PFSK-1 (cell line): ENCODE results near the gene ZNF700.

Source experiments
- FOXP2 ChIP-seq: optimal IDR thresholded peaks from 2 replicates; pipeline ENCODE3; 2011; ENCODE audit warnings: borderline replicate concordance, control low read depth, inconsistent platforms; ENCODE audit not compliant: insufficient read depth; ENCODE audit errors: extremely low read length, extremely low read depth
- POLR2AphosphoS5 ChIP-seq: IDR thresholded peaks from 2 replicates; pipeline ENCODE4 v1.6.1; 2012; ENCODE audit warnings: low read depth, mild to moderate bottlenecking, control low read depth, low read length, moderate library complexity
- SIN3A ChIP-seq: IDR thresholded peaks from 2 replicates; pipeline ENCODE4 v1.6.1; 2012; ENCODE audit warnings: mild to moderate bottlenecking, low read length, moderate library complexity, borderline replicate concordance; ENCODE audit not compliant: insufficient read depth
- TAF1 ChIP-seq: IDR thresholded peaks from 2 replicates; pipeline ENCODE4 v1.6.1; 2012; ENCODE audit warnings: low read length, control low read depth, borderline replicate concordance; ENCODE audit not compliant: insufficient read depth
- TF ChIP-seq, protein P1 (sequence below), 2 experiments: IDR thresholded peaks; 2 replicates each; pipeline versions ENCODE4 v1.6.1 to v1.8.0; 2011 to 2012; ENCODE audit warnings: low read depth in 2 of 2, low read length in 2 of 2, control low read depth in 1 of 2, inconsistent platforms in 1 of 2, mild to moderate bottlenecking in 1 of 2, moderate library complexity in 1 of 2; ENCODE audit not compliant: insufficient read depth in 1 of 2

Gene ZNF700

DNA sequence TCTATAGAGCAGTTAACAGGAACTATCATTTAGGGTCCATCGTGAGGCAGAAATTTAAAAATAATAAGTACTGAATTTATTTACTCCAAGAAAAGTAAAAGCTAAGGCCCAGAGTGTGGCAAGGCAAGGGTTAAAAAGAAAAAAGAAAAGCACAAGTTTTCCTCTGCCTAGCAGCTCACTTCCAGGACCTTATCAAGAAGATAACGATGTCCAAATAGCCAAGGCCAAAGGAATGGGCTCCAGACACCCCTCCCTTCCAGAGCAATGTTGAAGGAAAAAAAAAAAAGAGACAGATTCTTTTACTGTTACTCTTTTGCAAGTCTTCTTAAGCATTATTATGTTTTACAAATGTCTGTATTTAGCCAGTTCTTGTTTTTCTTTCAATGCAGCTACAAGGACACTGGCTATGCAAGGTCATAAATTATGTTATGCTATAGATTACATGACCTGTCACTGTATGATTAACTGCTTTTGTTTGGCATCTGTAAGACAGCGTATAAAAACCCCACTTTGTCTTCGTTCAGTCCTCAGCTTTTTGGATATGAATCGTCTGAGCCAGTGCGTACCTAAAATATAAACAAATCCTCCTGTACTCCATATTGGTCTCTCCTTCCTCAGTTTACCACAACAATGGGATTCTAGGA lies 2.9 kb upstream of the ZNF700 start:
- TF ChIP-seq FOXP2 (no peak), TAF1 (no peak), POLR2AphosphoS5 (no peak), SIN3A (no peak)
- TF ChIP-seq, protein P1, sequence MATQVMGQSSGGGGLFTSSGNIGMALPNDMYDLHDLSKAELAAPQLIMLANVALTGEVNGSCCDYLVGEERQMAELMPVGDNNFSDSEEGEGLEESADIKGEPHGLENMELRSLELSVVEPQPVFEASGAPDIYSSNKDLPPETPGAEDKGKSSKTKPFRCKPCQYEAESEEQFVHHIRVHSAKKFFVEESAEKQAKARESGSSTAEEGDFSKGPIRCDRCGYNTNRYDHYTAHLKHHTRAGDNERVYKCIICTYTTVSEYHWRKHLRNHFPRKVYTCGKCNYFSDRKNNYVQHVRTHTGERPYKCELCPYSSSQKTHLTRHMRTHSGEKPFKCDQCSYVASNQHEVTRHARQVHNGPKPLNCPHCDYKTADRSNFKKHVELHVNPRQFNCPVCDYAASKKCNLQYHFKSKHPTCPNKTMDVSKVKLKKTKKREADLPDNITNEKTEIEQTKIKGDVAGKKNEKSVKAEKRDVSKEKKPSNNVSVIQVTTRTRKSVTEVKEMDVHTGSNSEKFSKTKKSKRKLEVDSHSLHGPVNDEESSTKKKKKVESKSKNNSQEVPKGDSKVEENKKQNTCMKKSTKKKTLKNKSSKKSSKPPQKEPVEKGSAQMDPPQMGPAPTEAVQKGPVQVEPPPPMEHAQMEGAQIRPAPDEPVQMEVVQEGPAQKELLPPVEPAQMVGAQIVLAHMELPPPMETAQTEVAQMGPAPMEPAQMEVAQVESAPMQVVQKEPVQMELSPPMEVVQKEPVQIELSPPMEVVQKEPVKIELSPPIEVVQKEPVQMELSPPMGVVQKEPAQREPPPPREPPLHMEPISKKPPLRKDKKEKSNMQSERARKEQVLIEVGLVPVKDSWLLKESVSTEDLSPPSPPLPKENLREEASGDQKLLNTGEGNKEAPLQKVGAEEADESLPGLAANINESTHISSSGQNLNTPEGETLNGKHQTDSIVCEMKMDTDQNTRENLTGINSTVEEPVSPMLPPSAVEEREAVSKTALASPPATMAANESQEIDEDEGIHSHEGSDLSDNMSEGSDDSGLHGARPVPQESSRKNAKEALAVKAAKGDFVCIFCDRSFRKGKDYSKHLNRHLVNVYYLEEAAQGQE (IDR thresholded peaks at IDR 0.05; ENCODE audit: insufficient read depth in 1 of 2, low read depth in 2 of 2, low read length in 2 of 2): no peak

DNA sequence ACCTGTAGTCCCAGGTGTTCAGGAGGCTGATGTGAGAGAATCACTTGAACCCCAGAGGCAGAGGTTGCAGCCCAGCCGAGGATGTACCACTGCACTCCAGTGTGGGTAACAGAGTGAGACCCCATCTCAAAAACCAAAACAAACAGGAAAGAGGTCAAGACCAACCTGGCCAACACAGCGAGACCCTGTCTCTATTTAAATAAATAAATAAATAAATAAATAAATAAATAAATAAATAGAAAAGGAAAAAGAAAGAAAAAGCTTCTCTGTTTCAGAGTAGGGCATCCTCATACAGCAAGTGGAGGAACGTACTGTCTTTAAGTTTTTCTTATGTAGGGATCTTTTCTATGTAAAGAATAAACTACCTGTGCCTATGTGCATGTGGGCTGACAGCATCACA lies 2.3 kb downstream of the ZNF700 start:
- no peak for TF ChIP-seq POLR2AphosphoS5
- TF ChIP-seq, protein P1 (IDR thresholded peaks at IDR 0.05; ENCODE audit: insufficient read depth in 1 of 2, low read depth in 2 of 2, low read length in 2 of 2): no peak
- no peak for TF ChIP-seq FOXP2
- TF ChIP-seq SIN3A: no peak
- no peak for TF ChIP-seq TAF1

DNA sequence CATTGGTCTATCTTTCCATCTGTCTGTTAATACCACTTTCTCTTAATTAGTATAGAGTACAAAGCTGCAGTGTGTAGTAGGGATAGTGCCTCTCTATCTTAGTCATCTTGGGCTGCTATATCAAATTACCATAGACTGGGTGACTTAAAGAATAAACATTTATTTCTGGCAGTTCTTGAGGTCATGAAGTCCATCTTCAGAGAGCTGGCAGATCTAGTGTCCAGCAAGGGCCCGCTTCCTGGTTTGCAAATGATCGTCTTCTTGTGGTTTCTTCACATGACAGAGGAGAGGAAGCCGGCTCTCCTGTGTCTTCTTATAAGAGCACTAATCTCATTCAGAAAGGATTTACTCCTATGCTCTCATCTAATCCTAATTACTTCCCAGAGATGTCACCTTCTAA lies 6.1 kb downstream of the ZNF700 start:
- TF ChIP-seq FOXP2: no peak
- TF ChIP-seq TAF1: no peak
- TF ChIP-seq, protein P1 (IDR thresholded peaks at IDR 0.05; ENCODE audit: insufficient read depth in 1 of 2, low read depth in 2 of 2, low read length in 2 of 2): no peak
- no peak for TF ChIP-seq POLR2AphosphoS5
- TF ChIP-seq SIN3A: no peak

DNA sequence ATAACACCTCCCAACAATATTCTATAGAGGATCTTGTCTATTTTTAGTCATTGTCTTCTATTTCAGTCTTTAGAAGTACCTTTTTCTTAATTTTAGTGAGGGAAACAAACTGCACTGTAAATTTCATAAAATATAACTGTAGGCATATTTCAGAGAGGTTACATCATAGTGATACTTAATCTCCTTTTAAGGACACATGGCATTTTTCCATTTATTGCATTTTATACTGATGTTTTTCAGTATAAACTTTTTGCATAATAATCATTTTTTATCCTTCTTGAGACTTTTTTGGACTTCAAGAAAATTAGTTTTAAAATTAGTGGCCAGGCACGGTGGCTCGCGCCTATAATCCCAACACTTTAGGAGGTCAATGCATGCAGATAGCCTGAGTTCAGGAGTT lies 6.6 kb downstream of the ZNF700 start:
- TF ChIP-seq POLR2AphosphoS5 (no peak), SIN3A (no peak), TAF1 (no peak), FOXP2 (no peak)
- TF ChIP-seq, protein P1 (IDR thresholded peaks at IDR 0.05; ENCODE audit: insufficient read depth in 1 of 2, low read depth in 2 of 2, low read length in 2 of 2): no peak
